HS-27A (cell line): Measurements from ENCODE around the gene PRSS56.

Experiments
- DNase-seq: peaks from one replicate; pipeline ENCODE4 v3.0.0-alpha.2; 2012; ENCODE audit warnings: low read depth, missing footprints

The PRSS56 gene

GRCh38 chr2:232573042-232573441, 52.9 kb downstream of the PRSS56 start:
- no peak for DNase-seq

GRCh38 chr2:232573771-232574435, 53.7 kb downstream of the PRSS56 start:
- no peak for DNase-seq

DNA sequence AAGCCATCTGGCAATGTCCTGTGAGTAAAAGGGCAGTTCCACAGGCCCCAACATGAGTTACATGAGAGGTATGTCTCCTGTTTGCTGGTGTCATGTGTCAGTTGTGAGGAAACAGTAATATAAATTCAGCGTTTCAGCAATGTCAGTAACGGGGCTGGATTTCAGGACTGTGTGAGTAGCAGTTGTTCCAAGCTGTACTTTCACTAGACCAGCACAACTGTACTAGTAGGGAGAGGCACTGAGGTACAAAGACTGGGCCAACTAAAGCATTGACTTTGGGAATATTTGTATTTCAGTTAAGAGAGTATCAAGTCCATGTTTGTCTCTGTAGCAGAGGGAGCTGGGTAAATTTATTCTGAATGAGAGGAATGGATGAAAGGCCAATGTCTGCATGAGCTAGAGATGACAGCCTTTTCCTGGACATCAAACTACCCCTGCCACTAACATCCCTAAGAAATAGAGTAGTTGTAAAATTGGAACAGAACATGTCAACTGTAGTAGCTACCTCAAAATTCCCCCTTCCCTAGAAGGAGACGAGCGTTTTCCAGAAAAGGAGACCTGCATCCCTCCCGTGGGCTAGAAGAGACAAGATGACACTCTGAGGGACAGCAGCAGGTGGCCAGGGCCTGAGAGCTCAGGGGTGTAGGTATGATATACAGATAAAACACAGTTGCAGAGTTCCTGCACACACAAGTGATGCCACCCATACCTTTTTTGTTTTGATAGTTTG, 54.7 kb downstream of the PRSS56 start:
- DNase-seq: no peak
